ENCODE data around the gene SPIRE2. TPM values are rescaled to one million over a fixed set of nuclear protein-coding genes. Genes with fewer than 3 reads are reported as not detected.

Gene SPIRE2
- total and polyA plus RNA-seq, 2 of the 13 experiments (the other 11 are each of a cell fraction or from before 2014, with no cell fraction given), result 13.3 to 37.5 TPM

DNA sequence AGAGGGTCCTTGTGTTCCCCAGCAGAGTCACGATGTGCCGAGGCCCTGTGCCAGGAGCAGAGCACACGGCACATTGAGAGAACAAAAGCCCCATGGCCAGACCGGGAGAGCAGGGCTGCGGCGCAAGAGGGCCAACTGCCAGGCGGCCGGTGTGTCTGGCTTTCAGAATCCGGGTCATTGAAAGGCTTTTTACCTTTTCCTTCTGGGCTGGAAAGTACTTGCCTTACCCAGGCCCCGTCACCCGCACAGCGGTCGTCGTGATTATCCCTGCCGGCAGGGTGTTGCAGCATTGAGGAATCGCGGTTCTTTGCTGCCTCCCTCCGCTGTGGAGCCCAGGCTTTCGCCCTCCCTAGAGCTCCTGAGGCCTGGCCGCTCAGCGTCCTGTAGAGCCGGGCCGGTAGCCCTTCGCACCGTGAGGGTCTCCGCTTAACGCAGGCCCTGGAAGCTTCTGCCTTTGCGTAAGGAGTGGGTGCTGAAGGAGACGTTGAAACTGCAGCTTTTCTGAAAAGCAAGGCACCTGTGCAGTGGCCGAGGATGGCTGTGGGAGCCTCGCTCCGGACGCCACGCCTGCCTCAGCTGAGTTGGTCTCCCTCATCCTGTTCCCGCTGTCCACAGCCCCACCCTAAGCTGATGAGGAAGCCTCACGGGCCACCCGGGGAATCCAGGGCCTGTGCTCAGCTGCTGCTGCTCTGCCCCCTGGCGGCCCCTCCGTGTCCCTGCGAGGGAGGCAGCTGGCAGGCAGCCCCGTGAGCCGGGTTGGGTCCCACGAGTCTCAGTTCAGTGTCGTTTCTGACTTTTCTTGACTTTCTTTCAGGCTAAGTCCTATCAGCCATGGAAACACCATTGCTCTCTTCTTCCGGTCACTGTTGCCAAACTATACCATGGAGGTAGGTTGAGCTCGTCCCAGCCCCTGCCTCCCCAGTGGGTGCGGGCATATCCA lies 81.8 kb downstream of the SPIRE2 start (continued):
- TF ChIP-seq MED8 (CRISPR knock-in tag; IDR thresholded peaks at IDR 0.05; ENCODE audit: insufficient replicate concordance) (no peak), ZNF225 (CRISPR knock-in tag; IDR thresholded peaks at IDR 0.05) (no peak), ZNF878 (CRISPR knock-in tag; IDR thresholded peaks at IDR 0.05) (no peak), SIN3A (IDR thresholded peaks at IDR 0.05; ENCODE audit: borderline replicate concordance, low read depth, low read length) (no peak), PPARG (CRISPR knock-in tag; conservative IDR thresholded peaks at IDR 0.05) (no peak)
- TF ChIP-seq, protein P1, sequence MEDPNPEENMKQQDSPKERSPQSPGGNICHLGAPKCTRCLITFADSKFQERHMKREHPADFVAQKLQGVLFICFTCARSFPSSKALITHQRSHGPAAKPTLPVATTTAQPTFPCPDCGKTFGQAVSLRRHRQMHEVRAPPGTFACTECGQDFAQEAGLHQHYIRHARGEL (CRISPR knock-in tag; IDR thresholded peaks at IDR 0.05), result no peak; the same call in 1 of the 2 replicates
- TF ChIP-seq, protein P2, sequence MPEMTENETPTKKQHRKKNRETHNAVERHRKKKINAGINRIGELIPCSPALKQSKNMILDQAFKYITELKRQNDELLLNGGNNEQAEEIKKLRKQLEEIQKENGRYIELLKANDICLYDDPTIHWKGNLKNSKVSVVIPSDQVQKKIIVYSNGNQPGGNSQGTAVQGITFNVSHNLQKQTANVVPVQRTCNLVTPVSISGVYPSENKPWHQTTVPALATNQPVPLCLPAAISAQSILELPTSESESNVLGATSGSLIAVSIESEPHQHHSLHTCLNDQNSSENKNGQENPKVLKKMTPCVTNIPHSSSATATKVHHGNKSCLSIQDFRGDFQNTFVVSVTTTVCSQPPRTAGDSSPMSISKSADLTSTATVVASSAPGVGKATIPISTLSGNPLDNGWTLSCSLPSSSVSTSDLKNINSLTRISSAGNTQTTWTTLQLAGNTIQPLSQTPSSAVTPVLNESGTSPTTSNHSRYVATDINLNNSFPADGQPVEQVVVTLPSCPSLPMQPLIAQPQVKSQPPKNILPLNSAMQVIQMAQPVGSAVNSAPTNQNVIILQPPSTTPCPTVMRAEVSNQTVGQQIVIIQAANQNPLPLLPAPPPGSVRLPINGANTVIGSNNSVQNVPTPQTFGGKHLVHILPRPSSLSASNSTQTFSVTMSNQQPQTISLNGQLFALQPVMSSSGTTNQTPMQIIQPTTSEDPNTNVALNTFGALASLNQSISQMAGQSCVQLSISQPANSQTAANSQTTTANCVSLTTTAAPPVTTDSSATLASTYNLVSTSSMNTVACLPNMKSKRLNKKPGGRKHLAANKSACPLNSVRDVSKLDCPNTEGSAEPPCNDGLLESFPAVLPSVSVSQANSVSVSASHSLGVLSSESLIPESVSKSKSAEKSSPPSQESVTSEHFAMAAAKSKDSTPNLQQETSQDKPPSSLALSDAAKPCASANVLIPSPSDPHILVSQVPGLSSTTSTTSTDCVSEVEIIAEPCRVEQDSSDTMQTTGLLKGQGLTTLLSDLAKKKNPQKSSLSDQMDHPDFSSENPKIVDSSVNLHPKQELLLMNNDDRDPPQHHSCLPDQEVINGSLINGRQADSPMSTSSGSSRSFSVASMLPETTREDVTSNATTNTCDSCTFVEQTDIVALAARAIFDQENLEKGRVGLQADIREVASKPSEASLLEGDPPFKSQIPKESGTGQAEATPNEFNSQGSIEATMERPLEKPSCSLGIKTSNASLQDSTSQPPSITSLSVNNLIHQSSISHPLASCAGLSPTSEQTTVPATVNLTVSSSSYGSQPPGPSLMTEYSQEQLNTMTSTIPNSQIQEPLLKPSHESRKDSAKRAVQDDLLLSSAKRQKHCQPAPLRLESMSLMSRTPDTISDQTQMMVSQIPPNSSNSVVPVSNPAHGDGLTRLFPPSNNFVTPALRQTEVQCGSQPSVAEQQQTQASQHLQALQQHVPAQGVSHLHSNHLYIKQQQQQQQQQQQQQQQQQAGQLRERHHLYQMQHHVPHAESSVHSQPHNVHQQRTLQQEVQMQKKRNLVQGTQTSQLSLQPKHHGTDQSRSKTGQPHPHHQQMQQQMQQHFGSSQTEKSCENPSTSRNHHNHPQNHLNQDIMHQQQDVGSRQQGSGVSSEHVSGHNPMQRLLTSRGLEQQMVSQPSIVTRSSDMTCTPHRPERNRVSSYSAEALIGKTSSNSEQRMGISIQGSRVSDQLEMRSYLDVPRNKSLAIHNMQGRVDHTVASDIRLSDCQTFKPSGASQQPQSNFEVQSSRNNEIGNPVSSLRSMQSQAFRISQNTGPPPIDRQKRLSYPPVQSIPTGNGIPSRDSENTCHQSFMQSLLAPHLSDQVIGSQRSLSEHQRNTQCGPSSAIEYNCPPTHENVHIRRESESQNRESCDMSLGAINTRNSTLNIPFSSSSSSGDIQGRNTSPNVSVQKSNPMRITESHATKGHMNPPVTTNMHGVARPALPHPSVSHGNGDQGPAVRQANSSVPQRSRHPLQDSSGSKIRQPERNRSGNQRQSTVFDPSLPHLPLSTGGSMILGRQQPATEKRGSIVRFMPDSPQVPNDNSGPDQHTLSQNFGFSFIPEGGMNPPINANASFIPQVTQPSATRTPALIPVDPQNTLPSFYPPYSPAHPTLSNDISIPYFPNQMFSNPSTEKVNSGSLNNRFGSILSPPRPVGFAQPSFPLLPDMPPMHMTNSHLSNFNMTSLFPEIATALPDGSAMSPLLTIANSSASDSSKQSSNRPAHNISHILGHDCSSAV (CRISPR knock-in tag; IDR thresholded peaks at IDR 0.05; ENCODE audit: borderline replicate concordance), result no peak
- TF ChIP-seq, protein P3, sequence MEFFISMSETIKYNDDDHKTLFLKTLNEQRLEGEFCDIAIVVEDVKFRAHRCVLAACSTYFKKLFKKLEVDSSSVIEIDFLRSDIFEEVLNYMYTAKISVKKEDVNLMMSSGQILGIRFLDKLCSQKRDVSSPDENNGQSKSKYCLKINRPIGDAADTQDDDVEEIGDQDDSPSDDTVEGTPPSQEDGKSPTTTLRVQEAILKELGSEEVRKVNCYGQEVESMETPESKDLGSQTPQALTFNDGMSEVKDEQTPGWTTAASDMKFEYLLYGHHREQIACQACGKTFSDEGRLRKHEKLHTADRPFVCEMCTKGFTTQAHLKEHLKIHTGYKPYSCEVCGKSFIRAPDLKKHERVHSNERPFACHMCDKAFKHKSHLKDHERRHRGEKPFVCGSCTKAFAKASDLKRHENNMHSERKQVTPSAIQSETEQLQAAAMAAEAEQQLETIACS (CRISPR knock-in tag; IDR thresholded peaks at IDR 0.05), result no peak
- TF ChIP-seq, protein P4, sequence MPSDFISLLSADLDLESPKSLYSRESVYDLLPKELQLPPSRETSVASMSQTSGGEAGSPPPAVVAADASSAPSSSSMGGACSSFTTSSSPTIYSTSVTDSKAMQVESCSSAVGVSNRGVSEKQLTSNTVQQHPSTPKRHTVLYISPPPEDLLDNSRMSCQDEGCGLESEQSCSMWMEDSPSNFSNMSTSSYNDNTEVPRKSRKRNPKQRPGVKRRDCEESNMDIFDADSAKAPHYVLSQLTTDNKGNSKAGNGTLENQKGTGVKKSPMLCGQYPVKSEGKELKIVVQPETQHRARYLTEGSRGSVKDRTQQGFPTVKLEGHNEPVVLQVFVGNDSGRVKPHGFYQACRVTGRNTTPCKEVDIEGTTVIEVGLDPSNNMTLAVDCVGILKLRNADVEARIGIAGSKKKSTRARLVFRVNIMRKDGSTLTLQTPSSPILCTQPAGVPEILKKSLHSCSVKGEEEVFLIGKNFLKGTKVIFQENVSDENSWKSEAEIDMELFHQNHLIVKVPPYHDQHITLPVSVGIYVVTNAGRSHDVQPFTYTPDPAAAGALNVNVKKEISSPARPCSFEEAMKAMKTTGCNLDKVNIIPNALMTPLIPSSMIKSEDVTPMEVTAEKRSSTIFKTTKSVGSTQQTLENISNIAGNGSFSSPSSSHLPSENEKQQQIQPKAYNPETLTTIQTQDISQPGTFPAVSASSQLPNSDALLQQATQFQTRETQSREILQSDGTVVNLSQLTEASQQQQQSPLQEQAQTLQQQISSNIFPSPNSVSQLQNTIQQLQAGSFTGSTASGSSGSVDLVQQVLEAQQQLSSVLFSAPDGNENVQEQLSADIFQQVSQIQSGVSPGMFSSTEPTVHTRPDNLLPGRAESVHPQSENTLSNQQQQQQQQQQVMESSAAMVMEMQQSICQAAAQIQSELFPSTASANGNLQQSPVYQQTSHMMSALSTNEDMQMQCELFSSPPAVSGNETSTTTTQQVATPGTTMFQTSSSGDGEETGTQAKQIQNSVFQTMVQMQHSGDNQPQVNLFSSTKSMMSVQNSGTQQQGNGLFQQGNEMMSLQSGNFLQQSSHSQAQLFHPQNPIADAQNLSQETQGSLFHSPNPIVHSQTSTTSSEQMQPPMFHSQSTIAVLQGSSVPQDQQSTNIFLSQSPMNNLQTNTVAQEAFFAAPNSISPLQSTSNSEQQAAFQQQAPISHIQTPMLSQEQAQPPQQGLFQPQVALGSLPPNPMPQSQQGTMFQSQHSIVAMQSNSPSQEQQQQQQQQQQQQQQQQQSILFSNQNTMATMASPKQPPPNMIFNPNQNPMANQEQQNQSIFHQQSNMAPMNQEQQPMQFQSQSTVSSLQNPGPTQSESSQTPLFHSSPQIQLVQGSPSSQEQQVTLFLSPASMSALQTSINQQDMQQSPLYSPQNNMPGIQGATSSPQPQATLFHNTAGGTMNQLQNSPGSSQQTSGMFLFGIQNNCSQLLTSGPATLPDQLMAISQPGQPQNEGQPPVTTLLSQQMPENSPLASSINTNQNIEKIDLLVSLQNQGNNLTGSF (CRISPR knock-in tag; IDR thresholded peaks at IDR 0.05), result no peak
- TF ChIP-seq, protein P5, sequence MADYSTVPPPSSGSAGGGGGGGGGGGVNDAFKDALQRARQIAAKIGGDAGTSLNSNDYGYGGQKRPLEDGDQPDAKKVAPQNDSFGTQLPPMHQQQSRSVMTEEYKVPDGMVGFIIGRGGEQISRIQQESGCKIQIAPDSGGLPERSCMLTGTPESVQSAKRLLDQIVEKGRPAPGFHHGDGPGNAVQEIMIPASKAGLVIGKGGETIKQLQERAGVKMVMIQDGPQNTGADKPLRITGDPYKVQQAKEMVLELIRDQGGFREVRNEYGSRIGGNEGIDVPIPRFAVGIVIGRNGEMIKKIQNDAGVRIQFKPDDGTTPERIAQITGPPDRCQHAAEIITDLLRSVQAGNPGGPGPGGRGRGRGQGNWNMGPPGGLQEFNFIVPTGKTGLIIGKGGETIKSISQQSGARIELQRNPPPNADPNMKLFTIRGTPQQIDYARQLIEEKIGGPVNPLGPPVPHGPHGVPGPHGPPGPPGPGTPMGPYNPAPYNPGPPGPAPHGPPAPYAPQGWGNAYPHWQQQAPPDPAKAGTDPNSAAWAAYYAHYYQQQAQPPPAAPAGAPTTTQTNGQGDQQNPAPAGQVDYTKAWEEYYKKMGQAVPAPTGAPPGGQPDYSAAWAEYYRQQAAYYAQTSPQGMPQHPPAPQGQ (CRISPR knock-in tag; IDR thresholded peaks at IDR 0.05; ENCODE audit: borderline replicate concordance), result no peak

Data from HepG2 (cell line).